ENCODE measurements around the gene NCF4. TPM values are rescaled to one million over a fixed set of nuclear protein-coding genes. Genes with fewer than 3 reads are reported as not detected.

The NCF4 gene
- total and polyA plus RNA-seq, 2 donors from 2014 or later: 4.7 to 19.4 TPM

GRCh38 chr22:36912694-36913426, 52.1 kb downstream of the NCF4 start:
- Histone ChIP-seq H3K27me3 (ENCODE audit: control insufficient read depth, insufficient read depth, low read length) (no peaks in the 10 kb centered on the region), H3K27ac (ENCODE audit: low read depth in 2 of 2, low read length in 2 of 2) (no peak overlapping the region), H3K9ac (ENCODE audit: low read length in 3 of 3) (no peak overlapping the region), H3K9me3 (ENCODE audit: control insufficient read depth in 2 of 3, insufficient read depth in 1 of 3, low read length in 3 of 3) (no peaks in the 10 kb centered on the region), H3K36me3 (ENCODE audit: control insufficient read depth in 2 of 3, insufficient read depth in 3 of 3, low read length in 3 of 3) (no peaks in the 10 kb centered on the region), H3K4me3 (ENCODE audit: low read length in 3 of 3) (no peak overlapping the region), H3K4me1 (ENCODE audit: control insufficient read depth in 2 of 3, insufficient read depth in 2 of 3, low read depth in 1 of 3, low read length in 3 of 3) (no peaks in the 10 kb centered on the region)
- FAIRE-seq (no peak), DNase-seq (peak in 1 of 5 donors; percentile 5)
- intact Hi-C loops (cut with DNase I): no loop called here
- no peak for TF ChIP-seq CTCF (IDR thresholded peaks at IDR 0.05; ENCODE audit: borderline replicate concordance, extremely low read depth, insufficient read depth)

GRCh38 chr22:36913427-36914389, 52.9 kb downstream of the NCF4 start, which contains the start of gene CSF2RB:
Gene CSF2RB (plus strand): TSS chr22:36913628. CDS start chr22:36922208, 8,580 bp downstream.
- no peaks in the 10 kb centered on the region for H3K9me3 ChIP-seq (ENCODE audit: control insufficient read depth in 2 of 3, insufficient read depth in 1 of 3, low read length in 3 of 3)
- H3K36me3 ChIP-seq (ENCODE audit: control insufficient read depth in 2 of 3, insufficient read depth in 3 of 3, low read length in 3 of 3): no peaks in the 10 kb centered on the region
- DNase-seq (peak in 3 of 5 donors; percentile 8 to 67 (median 47)), FAIRE-seq (no peak)
- H3K27me3 ChIP-seq (ENCODE audit: control insufficient read depth, insufficient read depth, low read length): no peaks in the 10 kb centered on the region
- intact Hi-C loops (cut with DNase I): no loop called here
- no peak within 1 kb of the TSS for H3K9ac ChIP-seq (ENCODE audit: low read length in 3 of 3)
- peak within 1 kb of the TSS in 1 of 2 donors; percentile 52 for H3K27ac ChIP-seq (ENCODE audit: low read depth in 2 of 2, low read length in 2 of 2)
- H3K4me3 ChIP-seq (ENCODE audit: low read length in 3 of 3): peak within 1 kb of the TSS in 1 of 3 donors; percentile 28
- no peaks in the 10 kb centered on the region for H3K4me1 ChIP-seq (ENCODE audit: control insufficient read depth in 2 of 3, insufficient read depth in 2 of 3, low read depth in 1 of 3, low read length in 3 of 3)
- TF ChIP-seq CTCF (IDR thresholded peaks at IDR 0.05; ENCODE audit: borderline replicate concordance, extremely low read depth, insufficient read depth): no peak

- Histone ChIP-seq H3K27me3 (ENCODE audit: control insufficient read depth, insufficient read depth, low read length) (no peaks in the 10 kb centered on the region), H3K9ac (ENCODE audit: low read length in 3 of 3) (no peak overlapping the region), H3K4me3 (ENCODE audit: low read length in 3 of 3) (no peak overlapping the region), H3K27ac (ENCODE audit: low read depth in 2 of 2, low read length in 2 of 2) (no peak overlapping the region), H3K36me3 (ENCODE audit: control insufficient read depth in 2 of 3, insufficient read depth in 3 of 3, low read length in 3 of 3) (no peaks in the 10 kb centered on the region), H3K4me1 (ENCODE audit: control insufficient read depth in 2 of 3, insufficient read depth in 2 of 3, low read depth in 1 of 3, low read length in 3 of 3) (no peaks in the 10 kb centered on the region), H3K9me3 (ENCODE audit: control insufficient read depth in 2 of 3, insufficient read depth in 1 of 3, low read length in 3 of 3) (no peaks in the 10 kb centered on the region)
- no peak for DNase-seq
- FAIRE-seq: no peak
- intact Hi-C loops (cut with DNase I): no loop called here
- no peak for TF ChIP-seq CTCF (IDR thresholded peaks at IDR 0.05; ENCODE audit: borderline replicate concordance, extremely low read depth, insufficient read depth)
These were observed 53.6 kb downstream of the NCF4 start for GRCh38 chr22:36914390-36914752.

Data from kidney (tissue), 14 donors.